GM19328 (cell line): ENCODE measurements around the gene CIT.

Experiments used
- ATAC-seq: cut with Tn5 transposase; IDR thresholded peaks from one replicate; pipeline ENCODE4 v1.9.1; 2021; ENCODE audit warnings: mild to moderate bottlenecking, moderate library complexity; ENCODE audit not compliant: unreplicated experiment

Gene CIT

DNA sequence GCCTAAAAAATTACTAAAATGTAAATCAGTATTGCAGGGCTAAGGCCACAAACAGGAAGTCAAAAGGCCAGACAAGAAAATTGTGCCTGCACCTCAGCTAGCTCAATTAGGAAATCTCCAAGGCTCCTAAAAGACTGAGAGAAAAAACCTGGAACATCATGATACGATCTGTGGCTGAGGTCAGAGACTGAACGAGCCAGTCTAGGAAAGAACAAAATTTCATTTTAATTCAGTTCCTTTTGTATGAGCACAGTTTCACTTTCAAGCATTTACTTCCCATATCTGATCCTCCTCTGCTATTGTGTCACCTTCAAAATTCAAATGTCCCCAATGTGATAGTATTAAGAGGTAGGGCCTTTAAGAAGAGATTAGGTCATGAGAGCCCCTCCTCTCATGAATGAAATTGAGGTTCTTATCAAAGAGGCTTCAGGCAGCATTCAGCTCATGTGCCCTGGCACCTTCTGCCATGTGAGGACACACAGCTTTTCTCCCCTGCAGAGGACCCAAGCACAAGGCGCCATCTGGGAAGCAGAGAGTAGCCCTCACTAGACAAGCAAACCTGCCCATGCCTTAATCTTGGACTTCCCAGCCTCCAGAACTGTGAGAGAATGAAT lies 194.4 kb downstream of the CIT start:
- ATAC-seq: no peak

DNA sequence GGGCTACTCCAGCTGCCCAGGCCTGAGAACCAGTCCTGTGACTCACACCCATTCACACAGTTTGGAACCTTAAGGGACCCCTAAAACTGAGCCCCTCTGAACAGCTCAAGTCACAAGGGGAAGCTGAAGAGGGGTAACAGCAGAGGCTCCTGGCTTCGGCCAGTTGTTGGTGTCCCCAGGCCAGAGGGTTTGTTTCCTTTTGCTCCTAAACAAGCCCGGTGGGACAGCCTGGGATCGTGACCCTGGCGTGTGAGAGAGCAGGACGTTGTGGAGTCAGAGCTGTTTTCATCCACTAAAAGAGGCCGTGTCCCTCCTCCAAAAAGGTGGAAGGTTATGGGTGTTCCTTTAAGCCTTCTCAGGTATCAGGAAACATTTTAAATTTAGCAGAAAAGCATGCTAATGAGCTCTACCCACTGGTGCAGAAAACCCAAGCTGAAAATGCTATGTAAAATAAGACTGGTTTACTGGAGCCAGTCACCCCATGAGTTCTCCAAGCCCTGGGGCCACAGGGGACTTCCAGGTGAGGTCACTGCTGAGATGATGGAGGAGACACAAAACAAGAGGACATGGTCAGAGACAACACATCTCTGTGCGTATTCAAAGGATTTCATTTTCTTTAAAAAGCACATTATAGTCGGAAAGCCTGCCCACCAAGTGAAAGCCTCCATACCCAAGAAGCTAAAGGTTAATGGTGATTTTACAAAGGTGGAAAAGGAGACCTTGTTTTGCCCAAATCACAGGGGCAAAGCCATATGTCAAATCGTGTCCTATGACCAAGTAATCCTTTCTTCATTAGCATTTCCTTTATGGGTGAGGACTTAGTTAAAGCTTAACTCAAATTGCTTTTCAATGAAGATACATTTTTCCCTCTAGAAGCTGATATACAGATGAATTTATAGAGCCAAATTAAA lies 195.1 kb downstream of the CIT start:
- no peak for ATAC-seq

DNA sequence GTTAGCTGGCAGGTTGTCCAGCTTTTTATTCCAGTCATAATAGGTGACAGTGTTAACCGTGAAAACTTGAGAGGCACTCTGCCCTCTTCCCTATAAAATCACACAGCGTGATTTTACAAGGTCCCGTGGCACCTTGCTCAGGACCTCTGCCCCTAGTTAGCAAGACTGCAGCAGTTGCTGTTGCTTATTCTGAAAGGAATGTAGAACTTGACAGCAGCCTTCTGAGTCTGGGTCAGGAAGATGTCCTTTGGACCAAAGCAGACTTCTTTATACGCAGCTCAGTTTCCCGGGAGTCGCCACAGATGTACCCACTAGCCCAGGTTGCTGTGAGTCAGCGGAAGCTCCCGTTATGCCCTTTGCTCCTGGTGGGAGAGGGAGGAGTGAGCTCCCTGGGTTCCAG lies 196.0 kb downstream of the CIT start:
- no peak for ATAC-seq

DNA sequence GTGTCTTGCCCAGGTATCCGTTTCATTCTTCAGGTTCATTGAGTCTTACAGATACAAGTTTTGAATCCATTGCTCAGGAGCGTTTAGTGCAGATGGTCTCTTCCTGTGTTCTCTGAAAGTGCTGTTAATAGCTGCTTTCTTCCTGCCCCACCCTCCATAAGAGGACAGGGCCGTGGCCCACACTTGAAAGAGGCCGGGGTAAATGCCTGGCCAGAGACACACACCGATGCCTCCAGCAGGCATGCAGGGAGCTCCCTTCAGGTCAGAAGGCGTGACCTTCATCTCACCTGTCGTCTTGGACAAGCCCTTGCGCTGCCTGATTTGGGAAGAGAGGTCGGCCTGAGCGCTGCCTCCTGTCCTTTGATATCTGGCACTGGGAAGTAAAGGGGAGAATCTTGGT lies 197.6 kb downstream of the CIT start:
- ATAC-seq: no peak

DNA sequence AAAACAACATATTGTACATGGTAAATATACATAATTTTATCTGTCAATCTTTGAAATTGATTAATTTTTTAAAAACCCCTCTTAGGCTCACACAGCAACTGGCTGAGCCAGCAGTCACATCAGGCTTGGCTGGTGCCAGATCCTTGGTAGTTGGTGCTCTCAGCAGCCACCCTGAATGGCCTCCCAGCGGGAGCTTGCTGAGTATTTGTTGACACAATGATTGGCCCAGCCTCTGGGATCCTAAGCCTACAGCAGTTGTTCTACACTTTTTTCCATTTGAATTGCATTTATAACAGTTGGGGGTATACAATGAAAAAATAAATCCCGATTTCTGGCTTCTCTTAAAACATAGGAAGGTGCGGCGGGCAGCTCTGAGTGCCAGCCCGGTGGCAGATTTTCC lies 198.0 kb downstream of the CIT start:
- ATAC-seq: no peak

DNA sequence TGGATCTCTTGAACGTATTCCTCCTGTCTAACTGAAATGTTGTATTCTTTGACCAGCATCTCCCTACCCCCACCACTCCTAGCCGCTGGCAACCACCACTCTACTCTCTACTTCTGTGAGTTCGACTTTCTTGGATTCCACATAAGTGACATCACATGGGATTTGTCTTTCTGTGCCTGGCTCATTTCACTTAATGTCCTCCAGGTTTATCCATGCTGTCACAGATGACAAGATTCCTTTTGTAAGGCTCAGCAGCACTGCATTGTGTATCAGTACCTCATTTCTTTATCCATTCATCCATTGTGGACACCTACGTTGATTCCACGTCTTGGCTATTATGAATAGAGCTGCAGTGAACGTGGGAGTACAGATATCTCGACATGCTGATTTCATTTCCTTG lies 198.7 kb downstream of the CIT start:
- ATAC-seq: no peak

DNA sequence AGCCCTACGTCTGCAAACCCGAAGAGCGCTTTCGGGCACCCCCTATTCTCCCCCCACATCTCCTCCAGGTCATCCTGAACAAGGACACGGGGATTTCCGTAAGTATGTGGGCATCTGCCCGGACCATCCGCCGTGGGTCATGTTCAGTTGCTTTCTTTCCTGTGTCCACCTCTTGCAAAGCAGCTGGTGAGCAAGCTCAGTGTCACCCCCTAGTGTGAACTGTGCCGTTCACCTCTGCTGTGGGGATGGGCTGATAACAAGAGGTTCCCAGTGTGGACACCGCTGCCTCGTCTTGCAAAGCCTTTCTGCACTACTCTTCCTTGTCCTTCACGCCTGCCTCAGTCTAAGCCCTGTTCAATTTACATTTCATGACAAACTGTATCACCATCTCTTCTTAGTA lies 200.5 kb downstream of the CIT start:
- no peak for ATAC-seq

DNA sequence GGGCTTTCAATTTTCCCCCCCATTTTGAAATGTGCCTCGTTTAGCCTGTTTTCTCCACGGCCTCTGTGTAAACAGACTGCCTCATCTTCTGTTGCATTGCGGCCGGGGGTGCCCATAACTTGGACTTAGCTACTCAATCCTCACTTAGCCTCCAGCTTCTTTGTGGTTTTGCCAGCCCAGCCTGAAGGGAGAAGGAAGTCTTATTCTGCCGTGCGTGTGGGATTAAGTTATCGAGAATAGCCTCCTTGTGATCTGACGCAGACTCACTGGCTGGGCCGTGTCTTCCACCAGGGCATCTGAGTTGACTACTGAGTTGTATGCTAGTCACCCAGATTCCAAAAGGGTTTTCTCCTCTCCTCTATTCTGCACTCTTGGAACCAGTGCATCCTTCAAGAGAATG lies 201.1 kb downstream of the CIT start:
- ATAC-seq: no peak

DNA sequence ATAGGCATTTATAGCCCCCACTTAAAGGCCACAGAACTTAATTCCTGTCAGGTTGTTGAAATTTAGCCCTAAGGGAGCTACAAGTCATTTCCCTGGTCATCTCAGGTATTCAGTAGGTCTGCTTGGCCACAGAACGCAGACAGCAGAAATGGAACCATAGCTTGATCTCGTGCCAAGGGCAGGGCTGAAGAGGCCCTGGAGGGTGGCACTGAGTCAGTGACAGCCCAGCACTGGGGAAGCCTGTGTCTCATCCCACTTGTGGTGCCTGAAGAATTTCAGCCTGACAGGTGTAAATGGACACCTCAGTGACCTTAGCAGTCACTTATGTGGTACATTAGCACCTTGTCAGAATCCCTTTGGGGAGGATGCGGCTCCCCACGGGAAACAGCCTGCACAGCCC lies 202.6 kb downstream of the CIT start:
- ATAC-seq: no peak

DNA sequence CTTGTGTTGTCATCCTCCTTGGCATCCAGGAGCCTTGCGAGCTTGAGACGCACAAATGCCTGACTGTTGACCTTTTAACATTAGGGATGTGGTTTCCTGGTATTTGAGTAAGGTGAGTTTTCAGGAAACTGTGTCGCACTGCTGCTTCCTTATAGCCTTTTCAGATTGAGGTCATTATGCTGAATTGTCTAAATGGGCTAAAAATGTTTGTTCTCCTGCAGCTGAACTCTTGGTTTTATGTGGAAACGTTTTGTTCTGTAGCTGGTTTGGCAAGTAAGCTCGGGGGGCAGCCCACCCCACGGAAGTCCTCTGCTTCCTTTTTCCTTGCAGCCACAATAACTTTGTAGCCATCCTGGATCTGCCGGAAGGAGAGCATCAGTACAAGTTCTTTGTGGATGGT lies 203.5 kb downstream of the CIT start:
- no peak for ATAC-seq

DNA sequence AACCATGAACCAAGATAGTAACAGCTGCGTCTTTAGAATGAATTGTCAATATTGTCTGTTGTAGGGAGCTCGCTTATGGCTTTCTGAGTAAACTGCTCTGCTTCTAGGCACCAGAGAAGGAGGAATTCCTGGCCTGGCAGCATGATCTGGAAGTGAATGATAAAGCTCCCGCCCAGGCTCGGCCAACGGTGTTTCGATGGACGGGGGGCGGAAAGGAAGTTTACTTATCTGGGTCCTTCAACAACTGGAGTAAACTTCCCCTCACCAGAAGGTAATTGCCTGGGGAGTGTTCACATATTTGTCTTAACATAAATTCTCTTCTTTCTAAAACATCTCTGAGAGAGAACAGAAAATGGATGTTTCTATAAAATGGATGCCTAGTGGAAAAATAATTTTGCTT lies 204.9 kb downstream of the CIT start:
- ATAC-seq: no peak

DNA sequence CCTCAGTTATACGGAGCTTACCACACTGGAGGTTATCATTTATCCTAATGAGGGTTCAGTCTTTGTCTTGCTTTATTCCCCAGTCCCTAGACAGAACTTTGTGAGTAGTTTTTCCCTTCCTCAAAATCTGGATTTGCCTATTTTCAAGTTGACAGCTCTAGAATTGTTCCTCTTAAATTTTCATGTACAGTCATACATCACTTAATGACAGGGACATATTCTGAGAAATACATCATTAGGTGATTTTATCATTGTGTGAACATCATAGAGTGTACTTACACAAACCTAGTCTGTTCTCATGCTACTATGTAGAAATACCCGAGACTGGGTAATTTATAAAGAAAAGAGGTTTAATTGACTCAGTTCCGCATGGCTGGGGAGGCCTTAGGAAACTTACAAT lies 206.1 kb downstream of the CIT start:
- no peak for ATAC-seq

DNA sequence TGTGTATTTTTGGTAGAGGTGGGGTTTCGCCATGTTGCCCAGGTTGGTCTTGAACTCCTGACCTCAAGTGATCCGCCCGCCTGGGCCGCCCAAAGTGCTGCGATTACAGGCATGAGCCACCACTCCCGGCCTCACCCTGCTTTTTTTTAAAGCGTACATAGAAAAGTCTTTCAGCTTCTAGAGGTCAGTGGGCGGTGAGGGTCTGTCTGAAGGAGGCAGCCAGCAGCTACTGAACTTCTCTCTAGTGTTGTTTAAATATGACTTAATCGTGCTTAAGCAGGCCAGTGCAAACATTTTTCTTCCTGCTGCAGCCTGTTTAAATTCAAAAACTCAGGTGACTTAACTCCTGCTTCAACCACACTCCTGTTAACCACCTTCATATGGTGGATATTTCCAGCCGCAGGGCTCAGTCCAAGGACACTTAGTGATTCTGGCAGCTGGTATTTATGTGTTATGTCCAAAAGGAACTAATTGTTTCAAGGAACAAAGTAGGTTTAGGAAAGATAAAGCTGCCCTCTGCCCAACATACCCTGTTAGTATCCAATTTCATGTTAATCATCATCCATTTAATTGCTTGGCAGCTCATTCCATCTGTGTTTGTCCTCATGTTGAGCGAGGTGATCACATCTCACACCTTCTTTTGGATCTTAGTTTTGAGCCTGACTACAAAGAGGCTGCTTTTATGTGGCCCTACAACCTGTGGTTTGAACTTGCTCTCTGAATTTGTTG lies 207.2 kb downstream of the CIT start:
- no peak for ATAC-seq

DNA sequence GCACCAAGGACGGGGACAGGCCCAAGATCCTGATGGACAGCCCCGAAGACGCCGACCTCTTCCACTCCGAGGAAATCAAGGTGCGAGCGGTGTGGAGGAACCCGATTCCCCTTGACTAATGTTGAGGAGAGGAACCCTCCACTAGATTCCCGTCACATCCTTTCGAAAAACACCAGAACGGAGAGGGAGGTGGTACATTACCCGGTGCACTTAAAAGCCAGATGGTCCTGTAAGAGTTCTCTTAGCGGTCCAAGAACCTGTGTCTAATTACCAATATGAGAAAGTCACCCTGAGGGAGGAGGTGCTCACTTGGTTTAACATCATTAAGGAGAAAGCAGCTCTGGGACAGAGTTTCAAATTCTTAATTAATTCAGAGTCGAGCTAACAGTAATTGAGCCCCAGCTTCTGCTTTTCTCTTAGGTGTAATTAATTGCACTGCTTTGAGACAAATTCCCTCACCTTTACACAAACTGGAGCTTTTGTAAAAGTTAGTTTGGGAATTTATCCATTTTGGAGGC lies 208.7 kb downstream of the CIT start:
- ATAC-seq: no peak

DNA sequence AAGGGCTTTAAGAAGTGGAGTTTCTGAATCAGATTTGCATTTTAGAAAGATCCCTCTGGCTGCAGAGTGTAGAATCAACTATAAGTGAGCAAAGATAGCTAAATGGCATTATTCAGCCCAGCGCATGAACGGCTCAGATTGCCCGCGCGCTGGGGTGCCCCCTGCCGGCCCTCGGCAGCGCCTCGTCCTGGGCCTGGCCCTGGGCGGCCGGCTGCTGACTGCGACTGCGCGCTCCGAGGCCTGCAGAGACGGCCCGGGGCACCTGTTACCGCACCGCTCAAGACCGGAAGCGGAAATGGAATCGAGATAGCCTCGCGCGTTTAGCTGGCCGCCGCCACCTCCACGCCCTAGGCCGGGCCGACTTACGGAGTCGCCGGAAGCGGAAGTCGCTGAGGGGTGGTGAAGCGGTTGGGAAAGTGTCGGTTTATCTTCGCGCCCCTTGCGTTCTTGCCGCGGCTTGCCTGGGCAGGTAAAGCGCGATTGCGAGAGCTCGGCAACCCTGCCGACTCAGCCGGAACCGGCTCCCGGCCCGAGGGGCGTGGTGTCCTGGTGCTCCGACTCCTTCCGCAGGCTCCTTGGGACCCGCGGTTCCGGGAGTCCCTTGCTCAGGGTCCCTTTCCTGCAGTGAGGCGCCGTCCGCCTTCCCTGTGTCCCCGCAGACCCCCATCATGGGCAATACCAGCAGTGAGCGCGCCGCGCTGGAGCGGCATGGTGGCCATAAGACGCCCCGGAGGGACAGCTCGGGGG lies 209.4 kb downstream of the CIT start, which contains the start of gene PRKAB1:
Gene PRKAB1, plus strand, starts transcription at position 557 of the 747 bp plus-strand sequence. Its CDS starts 112 bp downstream, at position 669.
- ATAC-seq: peak; percentile 91

DNA sequence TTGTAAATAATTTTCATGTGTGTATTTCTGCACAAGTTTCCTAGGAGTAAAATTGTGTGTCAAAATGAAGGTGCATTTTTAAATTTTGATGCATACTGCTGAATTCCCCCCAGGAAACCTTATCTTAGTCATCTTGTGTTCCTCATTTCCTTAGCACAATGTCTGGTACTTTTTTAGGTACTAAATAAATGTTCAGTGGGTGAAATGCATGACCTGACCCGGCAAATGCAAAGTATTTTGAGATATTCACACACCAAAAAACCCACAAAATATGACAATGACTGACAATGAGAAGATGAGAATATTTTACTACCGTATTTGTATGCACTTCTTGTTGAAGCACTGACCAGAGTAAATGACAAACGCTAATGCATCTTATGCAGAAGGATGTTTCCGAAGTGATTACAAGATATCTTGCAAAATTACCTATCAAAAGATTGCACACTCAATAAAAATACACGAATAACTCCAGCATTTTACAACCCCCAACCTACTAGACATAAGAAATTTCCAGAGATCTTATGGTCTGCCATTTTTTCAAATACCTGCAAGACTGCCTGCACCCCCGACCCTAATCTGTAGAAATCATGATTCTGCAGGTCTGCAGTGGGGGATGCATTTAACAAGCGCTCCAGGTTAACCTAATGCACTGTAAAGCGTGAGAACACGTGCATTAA lies 210.1 kb downstream of the CIT start:
- ATAC-seq: peak; percentile 11

DNA sequence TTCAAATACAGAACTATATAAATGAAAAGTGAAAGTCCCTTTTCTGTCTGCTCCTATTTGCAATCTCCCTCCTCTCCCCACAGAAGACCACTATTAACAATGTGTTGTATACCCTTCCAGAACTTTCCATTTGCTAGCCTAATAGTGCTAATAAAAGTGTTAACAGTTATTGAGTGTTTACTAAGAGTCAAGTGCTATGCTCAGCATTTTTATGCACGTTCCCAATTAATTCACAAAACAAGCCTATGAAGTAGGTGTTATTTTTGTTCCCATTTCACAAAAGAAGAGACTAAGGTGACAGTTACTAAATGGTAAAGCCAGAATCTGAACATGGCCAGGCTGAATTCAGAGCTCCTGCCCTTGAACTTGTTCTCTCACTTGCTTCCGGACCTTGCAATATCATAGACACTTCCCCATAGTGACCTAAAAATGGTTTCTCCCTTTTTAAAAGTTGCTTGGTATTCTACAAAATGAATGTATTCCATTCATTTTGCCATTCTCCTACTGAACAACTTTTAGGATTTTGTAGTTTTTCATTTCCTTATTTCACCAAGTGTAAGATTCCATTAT lies 210.8 kb downstream of the CIT start:
- ATAC-seq: no peak

DNA sequence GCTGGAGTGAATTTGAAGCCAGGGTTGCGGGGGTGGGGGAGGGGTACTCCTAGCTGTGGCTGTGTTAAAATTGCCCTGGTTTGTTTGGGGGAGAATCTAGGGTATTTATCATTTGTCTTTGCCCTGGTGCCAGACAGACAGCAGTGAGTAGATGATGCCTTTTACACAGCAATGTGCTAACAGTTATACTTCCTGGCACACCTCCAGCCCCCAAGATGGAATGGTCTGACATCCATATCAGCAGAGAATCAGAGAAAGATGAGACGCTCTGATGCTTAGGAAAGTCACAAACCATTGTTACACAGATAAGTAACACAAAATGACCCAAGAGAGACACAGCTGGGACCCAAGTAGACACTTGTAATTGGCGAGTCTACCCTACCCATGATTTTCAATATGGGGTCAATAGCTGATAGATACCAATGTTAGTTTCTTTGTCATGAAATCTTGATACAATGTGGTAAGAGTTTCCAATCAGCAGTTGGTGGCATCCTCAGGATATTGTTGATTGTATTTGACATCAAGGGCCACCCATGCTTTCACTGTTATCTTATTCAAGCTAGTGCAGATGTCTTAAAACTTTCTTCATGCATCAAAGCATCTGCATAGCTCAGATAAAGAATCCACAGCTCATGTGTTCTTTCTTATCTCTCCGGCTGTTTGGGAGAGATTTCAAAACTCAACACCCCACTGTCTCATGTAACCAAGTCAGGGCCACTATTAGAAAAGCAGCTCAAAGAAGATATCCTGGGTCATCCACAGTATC lies 211.8 kb downstream of the CIT start:
- no peak for ATAC-seq

DNA sequence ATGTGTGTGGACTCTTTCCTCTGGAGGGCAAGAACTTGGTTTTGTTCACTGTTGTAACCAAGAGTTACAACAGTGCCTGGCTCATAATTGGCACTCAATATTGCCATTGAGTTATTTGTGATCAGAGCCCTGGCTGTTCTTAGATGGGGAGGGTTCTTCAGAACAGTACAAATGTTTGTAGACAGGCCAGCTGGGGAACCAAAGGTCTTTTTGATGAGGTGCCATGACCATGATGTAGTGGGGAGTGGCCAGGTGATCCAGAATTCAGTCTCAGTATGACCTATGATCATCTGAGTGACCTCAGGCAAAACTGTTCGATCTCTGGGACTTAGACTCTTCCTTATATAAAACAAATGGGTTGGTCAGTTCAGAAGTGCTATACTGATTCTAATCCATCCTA lies 212.5 kb downstream of the CIT start:
- ATAC-seq: no peak
